Measurements from ENCODE around the gene DYNLL1. TPM values are rescaled to one million over a fixed set of nuclear protein-coding genes. Genes with fewer than 3 reads are reported as not detected.

DYNLL1 gene
- total and polyA plus RNA-seq, 2 of the 4 experiments (the other 2 are of a cell fraction): 663 to 696 TPM

- Histone ChIP-seq H3K9me3 (ENCODE audit: control insufficient read depth, insufficient read depth, low read length) (no peaks in the 10 kb centered on the region), H2AK5ac (ENCODE audit: low read depth, low read length) (no peak overlapping the region), H2BK15ac (ENCODE audit: low read depth, low read length) (no peak overlapping the region), H3K9me1 (ENCODE audit: insufficient read depth, low read length) (no peaks in the 10 kb centered on the region), H3K23ac (ENCODE audit: low read depth, low read length) (no peak overlapping the region), H3K18ac (ENCODE audit: low read depth, low read length) (no peak overlapping the region), H3K9ac (ENCODE audit: low read depth, low read length) (no peak overlapping the region), H3K4me2 (ENCODE audit: low read depth, low read length) (no peak overlapping the region), H3K14ac (replicated peaks; ENCODE audit: low read depth, low read length) (no peak overlapping the region), H3K4me1 (ENCODE audit: control insufficient read depth, insufficient read depth, low read length) (no peaks in the 10 kb centered on the region), H2AK9ac (replicated peaks; ENCODE audit: low read depth, low read length, poor library complexity) (no peak overlapping the region), H2BK120ac (ENCODE audit: low read depth, low read length) (no peak overlapping the region), H2BK20ac (ENCODE audit: low read depth, low read length) (no peak overlapping the region), H2AFZ (replicated peaks; ENCODE audit: low read length, poor library complexity) (no peak overlapping the region), H3K27me3 (ENCODE audit: control insufficient read depth, insufficient read depth, low read length) (no peaks in the 10 kb centered on the region), H3K4me3 (ENCODE audit: insufficient read depth, low read depth, low read length) (no peak overlapping the region), H4K20me1 (ENCODE audit: insufficient read depth, low read length) (no peaks in the 10 kb centered on the region), H3K27ac (ENCODE audit: insufficient read depth, low read length) (no peak overlapping the region), H3K4ac (ENCODE audit: low read depth, low read length) (no peak overlapping the region), H4K91ac (ENCODE audit: insufficient read depth, low read depth, low read length) (no peak overlapping the region), H2BK5ac (ENCODE audit: low read depth, low read length, poor library complexity, severe bottlenecking) (no peak overlapping the region), H3K79me1 (ENCODE audit: low read depth in 1 of 2, low read length in 2 of 2) (peaks cover 0 to 9% of the 10 kb centered on the region in 2 experiments; a peak in 1 of 4 replicates), H3K36me3 (ENCODE audit: control insufficient read depth, insufficient read depth, low read length) (peaks cover 15% of the 10 kb centered on the region; the same call in 1 of the 2 replicates), H3K56ac (ENCODE audit: extremely low read depth, insufficient read depth, low read length) (no peak overlapping the region), H4K8ac (ENCODE audit: low read depth in 2 of 2, low read length in 2 of 2) (no peak overlapping the region), H4K5ac (ENCODE audit: low read depth, low read length) (no peak overlapping the region)
- ChIA-PET CTCF (no interaction called here), POLR2A (ENCODE audit: unreplicated experiment) (no interaction called here)
- dilution Hi-C loops (cut with HindIII; ENCODE audit: low sequenced_read_pairs, unreplicated experiment): no loop called here
- TF ChIP-seq RAD21 (IDR thresholded peaks at IDR 0.05; ENCODE audit: low read length) (no peak), CHD1 (IDR thresholded peaks at IDR 0.05; ENCODE audit: low read depth, low read length) (no peak), MXI1 (IDR thresholded peaks at IDR 0.05; ENCODE audit: borderline replicate concordance, low read depth, low read length) (no peak), POLR2A (IDR thresholded peaks at IDR 0.05; ENCODE audit: low read depth, low read length) (no peak), RFX5 (IDR thresholded peaks at IDR 0.05; ENCODE audit: low read depth, low read length) (no peak), CTCF (conservative IDR thresholded peaks at IDR 0.05; ENCODE audit: low read depth, low read length) (no peak), SMC3 (IDR thresholded peaks at IDR 0.05; ENCODE audit: low read depth, low read length) (no peak), NFE2L2 (IDR thresholded peaks at IDR 0.05; ENCODE audit: low read depth, low read length) (no peak), USF2 (IDR thresholded peaks at IDR 0.05; ENCODE audit: low read depth, low read length) (no peak), RCOR1 (IDR thresholded peaks at IDR 0.05; ENCODE audit: insufficient replicate concordance, low read length) (no peak), CEBPB (IDR thresholded peaks at IDR 0.05; ENCODE audit: low read depth, low read length) (no peak), MAZ (IDR thresholded peaks at IDR 0.05; ENCODE audit: borderline replicate concordance, low read depth, low read length) (no peak), MAFK (IDR thresholded peaks at IDR 0.05; ENCODE audit: low read depth, low read length) (no peak), ELK1 (IDR thresholded peaks at IDR 0.05; ENCODE audit: borderline replicate concordance, low read depth, low read length) (no peak), BHLHE40 (IDR thresholded peaks at IDR 0.05; ENCODE audit: low read depth, low read length) (no peak), FOS (IDR thresholded peaks at IDR 0.05; ENCODE audit: low read depth, low read length) (no peak)
- no TSS peak for BruUV-seq (replicated peaks)
- DNase-seq: no peak
- in situ Hi-C loops (cut with MboI; ENCODE audit: low sequenced_read_pairs): no loop called here
- ATAC-seq (ENCODE audit: low read depth): no peak
- WGBS, 2 experiments (ENCODE audit: extremely low coverage in 2 of 2, insufficient read length in 1 of 2): 92% methylated on average over 2 of the region's 9 CpGs; no CpG with 5 or more reads in 1 of the 2 experiments
- intact Hi-C loops (cut with micrococcal nuclease): no loop called here
Observed at GRCh38 chr12:120522568-120522967, 26.7 kb downstream of the DYNLL1 start.

All from IMR-90 (cell line).